GM21717 (cell line): ENCODE data around the gene CST5.
A peak's percentile ranks its signal among the peaks of the same experiment; 100 is the strongest.
"Not testable (repeated sequence)": the region's sequence is repeated elsewhere in the genome, so short reads cannot be mapped to it uniquely, and the experiment has no call there.

ENCODE experiments used
- ATAC-seq: cut with Tn5 transposase; IDR thresholded peaks from one replicate; pipeline ENCODE4 v1.9.1; 2021; ENCODE audit warnings: mild to moderate bottlenecking, moderate library complexity; ENCODE audit not compliant: unreplicated experiment

CST5 gene

GRCh38 chr20:23890867-23891266 is 11.3 kb upstream of the CST5 start:
- not testable (repeated sequence) for ATAC-seq

- peak; percentile 58 for ATAC-seq
These were observed 10.2 kb upstream of the CST5 start for GRCh38 chr20:23889775-23890187.

- no peak for ATAC-seq
These were observed 8.3 kb upstream of the CST5 start for GRCh38 chr20:23887856-23888255.

DNA sequence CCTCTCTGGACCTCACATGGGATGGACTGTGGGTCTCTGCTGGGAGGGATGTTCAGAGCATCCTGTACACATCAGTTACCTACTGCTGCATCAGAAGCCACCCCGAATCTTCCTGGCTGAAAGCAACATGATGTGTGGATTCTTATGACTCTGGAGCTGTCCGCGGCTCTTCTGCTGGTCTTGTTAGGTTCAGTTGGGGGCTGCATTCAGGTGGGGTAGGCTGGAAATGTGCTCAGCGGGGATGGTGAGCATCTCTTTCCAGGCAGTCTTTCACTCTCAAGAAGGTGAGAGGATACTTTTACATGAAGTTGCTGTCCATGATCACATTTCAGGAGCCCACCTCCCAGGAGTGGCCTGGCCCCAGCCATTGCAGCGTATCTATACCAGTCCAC is 5.2 kb upstream of the CST5 start:
- ATAC-seq = no peak

GRCh38 chr20:23884136-23884770 is 4.7 kb upstream of the CST5 start:
- ATAC-seq = no peak

- no peak for ATAC-seq
These were observed 1.8 kb upstream of the CST5 start for GRCh38 chr20:23881371-23881770.

- no peak for ATAC-seq
These were observed 869 bp upstream of the CST5 start for GRCh38 chr20:23880417-23880816.

DNA sequence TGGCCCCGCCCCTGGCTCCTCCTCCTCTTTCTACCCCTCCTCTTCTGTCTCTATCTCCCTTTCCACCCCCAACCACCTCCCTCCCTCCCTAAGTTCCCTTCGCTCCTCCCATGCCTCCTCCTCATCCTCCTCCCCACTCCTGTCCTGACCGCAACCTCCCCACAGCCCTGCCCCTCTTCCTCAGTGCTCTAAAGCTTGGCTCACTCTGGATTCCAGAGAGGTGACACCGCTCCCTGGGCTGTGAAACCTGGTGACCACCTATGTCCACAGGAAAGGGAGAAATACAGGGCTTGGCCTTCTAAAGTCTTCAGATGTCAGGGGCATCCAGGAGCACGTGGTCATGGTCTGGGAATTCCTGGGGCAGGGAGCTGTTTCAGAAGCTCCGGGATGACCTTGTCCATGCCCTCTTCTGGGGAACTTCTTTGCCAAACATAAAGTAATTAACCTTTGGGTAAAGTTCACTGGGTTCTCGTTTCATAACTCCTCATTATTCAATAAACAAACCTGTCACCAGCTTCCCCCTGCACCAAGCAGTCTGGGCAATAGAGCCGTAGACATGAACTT is 345 bp upstream of the CST5 start:
- no peak for ATAC-seq

GRCh38 chr20:23878787-23879186 is 761 bp downstream of the CST5 start:
- ATAC-seq = no peak

- ATAC-seq = not testable (repeated sequence)
These were observed 1.5 kb downstream of the CST5 start for GRCh38 chr20:23878016-23878542.

DNA sequence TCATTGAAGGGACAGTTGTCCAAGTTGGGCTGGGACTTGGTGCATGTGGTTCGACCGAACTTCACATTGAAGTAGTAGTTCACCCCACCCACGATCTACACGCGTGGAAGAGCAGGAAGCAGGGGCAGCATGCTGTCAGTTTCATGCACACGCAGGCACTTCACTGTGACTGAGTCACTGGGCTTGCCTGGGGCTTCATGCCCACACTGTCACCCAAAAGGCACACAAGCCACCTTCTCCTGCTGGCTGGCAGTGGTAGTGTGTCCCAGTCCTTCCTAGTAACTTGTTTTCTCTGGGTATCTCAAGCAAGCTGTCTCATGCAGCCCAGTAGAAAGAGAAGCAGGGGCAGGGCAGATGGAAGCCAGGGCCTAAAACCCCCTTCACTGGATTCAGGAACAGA is 2.0 kb downstream of the CST5 start:
- no peak for ATAC-seq

DNA sequence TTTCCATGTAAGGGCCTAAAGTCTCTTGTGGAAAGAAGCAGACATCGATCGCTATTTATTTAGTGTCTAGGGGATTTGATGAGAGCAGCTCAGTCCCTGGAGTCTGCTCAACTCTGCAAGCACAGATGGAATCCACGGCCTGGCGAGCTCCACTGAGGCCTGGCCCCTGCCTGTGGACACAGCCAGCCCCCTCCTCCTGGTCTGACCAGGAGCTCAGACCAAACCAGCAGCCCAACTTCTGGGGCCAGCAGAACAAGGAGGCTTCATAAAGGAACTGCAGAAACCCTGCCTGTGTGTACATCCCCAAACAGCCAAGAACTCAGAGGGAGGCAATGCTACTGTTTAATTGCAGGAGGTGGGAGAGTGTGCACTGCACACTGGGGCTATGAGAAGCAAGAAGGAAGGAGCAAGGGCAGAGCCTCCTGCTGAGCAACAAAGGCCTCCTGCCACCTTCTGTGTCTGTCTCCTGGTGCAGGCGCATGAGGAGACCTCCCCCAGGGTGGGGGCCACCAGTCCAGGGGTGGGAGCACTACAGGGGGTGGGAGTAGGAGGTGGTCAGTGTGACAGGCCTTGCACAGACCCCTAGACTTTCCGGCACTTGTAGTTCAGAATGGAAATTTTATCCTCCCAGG is 3.8 kb downstream of the CST5 start:
- ATAC-seq = no peak

GRCh38 chr20:23874747-23875146 is 4.8 kb downstream of the CST5 start:
- ATAC-seq = no peak

GRCh38 chr20:23873370-23874015 is 6.1 kb downstream of the CST5 start:
- no peak for ATAC-seq

DNA sequence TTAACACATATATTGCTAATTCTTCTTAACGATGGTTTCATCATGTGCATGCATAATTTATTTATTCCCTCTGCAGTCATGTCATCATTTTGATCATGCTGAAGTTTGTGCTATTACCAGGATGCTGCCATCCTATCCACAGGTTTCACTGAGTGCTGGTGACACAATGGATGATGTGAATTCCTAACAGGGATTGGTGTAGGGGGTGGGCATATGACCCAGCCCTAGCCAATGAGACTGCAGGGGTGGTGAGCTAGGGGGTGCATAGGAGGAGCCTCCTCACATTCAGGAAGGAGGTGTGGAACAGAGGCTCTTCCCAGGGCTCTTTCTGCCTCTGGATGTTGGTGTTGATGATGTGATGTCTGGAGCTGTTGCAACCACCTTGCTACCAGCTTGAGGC is 7.5 kb downstream of the CST5 start:
- ATAC-seq = no peak

DNA sequence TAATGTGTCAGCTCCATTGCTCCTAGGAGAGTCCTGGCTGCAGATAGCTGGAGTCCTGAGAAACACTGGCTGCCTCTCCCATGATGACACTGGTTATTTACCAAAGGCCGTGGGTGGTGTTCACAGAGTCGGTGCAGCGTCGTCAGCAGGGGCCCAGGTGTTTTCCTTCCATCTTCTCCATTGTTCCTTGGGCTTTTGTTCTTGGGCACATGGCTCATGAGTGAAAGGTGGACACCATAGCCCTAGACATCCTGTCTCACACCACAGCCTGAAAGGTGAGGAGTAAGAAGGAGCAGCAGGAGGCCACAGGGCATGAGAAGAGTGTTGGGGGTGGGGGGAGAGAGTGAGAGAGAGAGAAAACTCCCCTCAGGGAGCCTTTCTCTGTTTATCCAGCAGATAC is 9.1 kb downstream of the CST5 start:
- no peak for ATAC-seq

- ATAC-seq = no peak
These were observed 10.0 kb downstream of the CST5 start for GRCh38 chr20:23869520-23869919.

GRCh38 chr20:23868321-23868720 is 11.2 kb downstream of the CST5 start:
- no peak for ATAC-seq

GRCh38 chr20:23867152-23867776 is 12.3 kb downstream of the CST5 start:
- no peak for ATAC-seq

GRCh38 chr20:23860771-23861170 is 18.8 kb downstream of the CST5 start:
- ATAC-seq = not testable (repeated sequence)

DNA sequence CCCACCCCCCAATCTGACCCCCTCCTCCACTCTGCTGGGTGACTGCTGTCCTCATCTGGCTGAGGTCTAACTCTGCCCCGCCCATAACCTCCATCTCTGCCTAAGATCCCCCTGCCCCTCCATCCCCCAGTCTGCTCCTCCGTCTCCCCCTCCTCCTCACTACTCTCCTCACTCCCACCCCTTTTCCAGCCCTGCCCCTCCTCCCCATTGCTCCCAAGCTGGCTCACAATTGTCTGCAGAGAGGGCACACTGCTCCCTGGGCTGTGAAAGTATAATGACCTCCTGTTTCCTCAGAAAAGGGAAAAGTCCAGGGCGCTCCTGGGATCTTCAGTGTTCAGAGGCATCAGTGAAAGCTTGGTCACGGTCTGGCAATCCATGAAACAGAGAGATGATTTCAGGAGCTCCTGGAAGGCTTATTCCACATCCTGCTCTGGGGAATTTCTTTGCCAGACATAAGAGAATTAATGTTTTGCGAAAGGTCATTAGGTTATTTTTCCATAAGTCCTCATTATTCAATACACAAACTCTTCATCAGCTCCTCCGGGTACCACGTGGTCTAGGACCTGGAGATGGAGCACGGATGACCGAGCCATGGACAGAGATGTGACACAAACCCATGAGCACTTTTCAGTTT is 21.5 kb downstream of the CST5 start:
- ATAC-seq = no peak
